Astrocyte (in vitro differentiated cells and primary cell): ENCODE data around the gene DRC1. TPM values are rescaled to one million over a fixed set of nuclear protein-coding genes. Genes with fewer than 3 reads are reported as not detected.

Experiments used
- DNase-seq: peaks from one replicate; pipeline ENCODE4 v3.0.0-alpha.2; 2010; ENCODE audit warnings: low read depth
- FAIRE-seq: peaks from 2 replicates; lab custom pipeline; 2011; peaks lifted over from hg19 to GRCh38; lab: Jason Lieb, UNC
- H2AFZ ChIP-seq: 2 replicates; pipeline ENCODE4 v1.6.0; 2012; ENCODE audit warnings: low read depth, low read length, inconsistent platforms
- H3K27ac ChIP-seq: 2 replicates; pipeline ENCODE4 v1.5.1; 2011; ENCODE audit warnings: low read depth, low read length, inconsistent platforms
- H3K27me3 ChIP-seq: 2 replicates; pipeline ENCODE4 v1.6.0; 2011; ENCODE audit warnings: low read length, inconsistent platforms; ENCODE audit not compliant: insufficient read depth
- H3K36me3 ChIP-seq: 2 replicates; pipeline ENCODE4 v1.5.1; 2011; ENCODE audit warnings: low read length, inconsistent platforms; ENCODE audit not compliant: insufficient read depth
- H3K4me1 ChIP-seq: 2 replicates; pipeline ENCODE4 v1.5.1; 2011; ENCODE audit warnings: low read length, inconsistent platforms; ENCODE audit not compliant: insufficient read depth
- H3K4me2 ChIP-seq: 2 replicates; pipeline ENCODE4 v1.6.0; 2012; ENCODE audit warnings: low read length, inconsistent platforms
- H3K4me3 ChIP-seq: 2 replicates; pipeline ENCODE4 v1.5.1; 2011; ENCODE audit warnings: low read depth, mild to moderate bottlenecking, low read length, inconsistent platforms; ENCODE audit not compliant: insufficient read depth
- H3K79me2 ChIP-seq: 2 replicates; pipeline ENCODE4 v1.6.0; 2012; ENCODE audit warnings: mild to moderate bottlenecking, low read length, inconsistent platforms; ENCODE audit not compliant: insufficient read depth
- H3K9ac ChIP-seq: 2 replicates; pipeline ENCODE4 v1.6.0; 2012; ENCODE audit warnings: mild to moderate bottlenecking, low read length, inconsistent platforms
- H3K9me3 ChIP-seq: 2 replicates; pipeline ENCODE4 v1.5.1; 2012; ENCODE audit warnings: low read depth, mild to moderate bottlenecking, low read length, inconsistent platforms; ENCODE audit not compliant: insufficient read depth
- H4K20me1 ChIP-seq: 2 replicates; pipeline ENCODE4 v1.6.0; 2012; ENCODE audit warnings: low read length, inconsistent platforms; ENCODE audit not compliant: insufficient read depth
- H3K27ac Mint-ChIP-seq: one replicate; pipeline ENCODE4 v1.8.0; 2021; ENCODE audit warnings: mild to moderate bottlenecking, mixed read lengths; ENCODE audit not compliant: unreplicated experiment
- H3K27me3 Mint-ChIP-seq: one replicate; pipeline ENCODE4 v1.8.0; 2021; ENCODE audit warnings: low read depth, mixed read lengths; ENCODE audit not compliant: unreplicated experiment
- H3K36me3 Mint-ChIP-seq: one replicate; pipeline ENCODE4 v1.8.0; 2021; ENCODE audit warnings: low read depth, mixed read lengths; ENCODE audit not compliant: unreplicated experiment
- H3K4me1 Mint-ChIP-seq: one replicate; pipeline ENCODE4 v1.8.0; 2021; ENCODE audit warnings: low read depth, mixed read lengths; ENCODE audit not compliant: unreplicated experiment
- H3K4me3 Mint-ChIP-seq: one replicate; pipeline ENCODE4 v1.8.0; 2021; ENCODE audit warnings: mild to moderate bottlenecking, moderate library complexity, mixed read lengths; ENCODE audit not compliant: unreplicated experiment
- H3K9me3 Mint-ChIP-seq: one replicate; pipeline ENCODE4 v1.8.0; 2021; ENCODE audit warnings: mild to moderate bottlenecking, mixed read lengths; ENCODE audit not compliant: unreplicated experiment
- CTCF ChIP-seq: IDR thresholded peaks from 2 replicates; pipeline ENCODE4 v1.5.1; 2011; ENCODE audit warnings: low read depth, mild to moderate bottlenecking, inconsistent platforms, low read length, moderate library complexity; ENCODE audit not compliant: insufficient read depth
- EZH2 ChIP-seq: IDR thresholded peaks from 2 replicates; pipeline ENCODE4 v1.6.1; 2012; ENCODE audit warnings: mild to moderate bottlenecking, low read length, inconsistent platforms; ENCODE audit not compliant: insufficient read depth
- total RNA-seq: library from RNA; stranded (reverse); gene quantifications from 2 replicates; pipeline ENCODE4 v1.2.1, GENCODE V29; 2021

Gene DRC1
- total RNA-seq, 1 donor from 2014 or later, result 0.27 TPM

- FAIRE-seq (no peak), DNase-seq (no peak)
- no peak overlapping the region for H3K4me3 ChIP-seq
- H2AFZ ChIP-seq, result no peak overlapping the region
- H3K4me1 ChIP-seq, result peaks cover 4% of the 10 kb centered on the region
- H3K27me3 Mint-ChIP-seq, result peaks cover 19% of the 10 kb centered on the region
- TF ChIP-seq CTCF (no peak), EZH2 (no peak)
- no peaks in the 10 kb centered on the region for H4K20me1 ChIP-seq
- peaks cover 17% of the 10 kb centered on the region for H3K4me1 Mint-ChIP-seq
- no peaks in the 10 kb centered on the region for H3K27me3 ChIP-seq
- H3K27ac Mint-ChIP-seq, result peak overlapping the region; percentile 71
- no peaks in the 10 kb centered on the region for H3K9me3 ChIP-seq
- H3K36me3 ChIP-seq, result no peaks in the 10 kb centered on the region
- no peak overlapping the region for H3K4me3 Mint-ChIP-seq
- H3K27ac ChIP-seq, result no peak overlapping the region
- no peak overlapping the region for H3K9ac ChIP-seq
- no peaks in the 10 kb centered on the region for H3K79me2 ChIP-seq
- H3K9me3 Mint-ChIP-seq, result no peaks in the 10 kb centered on the region
- H3K4me2 ChIP-seq, result no peak overlapping the region
- H3K36me3 Mint-ChIP-seq, result no peaks in the 10 kb centered on the region
These were observed 58.4 kb downstream of the DRC1 start for GRCh38 chr2:26459991-26460612.

- Histone ChIP-seq H4K20me1 (no peaks in the 10 kb centered on the region), H3K4me2 (no peak overlapping the region), H3K9me3 (no peaks in the 10 kb centered on the region), H3K4me3 (no peak overlapping the region), H3K36me3 (no peaks in the 10 kb centered on the region), H3K79me2 (no peaks in the 10 kb centered on the region), H3K4me1 (peaks cover 4% of the 10 kb centered on the region), H3K27me3 (no peaks in the 10 kb centered on the region), H2AFZ (no peak overlapping the region), H3K27ac (no peak overlapping the region), H3K9ac (no peak overlapping the region)
- no peak for FAIRE-seq
- TF ChIP-seq CTCF (no peak), EZH2 (no peak)
- no peaks in the 10 kb centered on the region for H3K9me3 Mint-ChIP-seq
- DNase-seq, result no peak
- H3K27ac Mint-ChIP-seq, result no peak overlapping the region
- H3K4me3 Mint-ChIP-seq, result no peak overlapping the region
- H3K27me3 Mint-ChIP-seq, result peaks cover 20% of the 10 kb centered on the region
- no peaks in the 10 kb centered on the region for H3K36me3 Mint-ChIP-seq
- H3K4me1 Mint-ChIP-seq, result peaks cover 17% of the 10 kb centered on the region
These were observed 58.9 kb downstream of the DRC1 start for GRCh38 chr2:26460613-26461031.

- Histone ChIP-seq H3K4me1 (peaks cover 4% of the 10 kb centered on the region), H3K27me3 (no peaks in the 10 kb centered on the region), H3K9ac (no peak overlapping the region), H3K79me2 (no peaks in the 10 kb centered on the region), H3K4me2 (no peak overlapping the region), H3K27ac (no peak overlapping the region), H3K36me3 (no peaks in the 10 kb centered on the region), H4K20me1 (no peaks in the 10 kb centered on the region), H3K9me3 (no peaks in the 10 kb centered on the region), H2AFZ (no peak overlapping the region), H3K4me3 (no peak overlapping the region)
- no peak overlapping the region for H3K4me3 Mint-ChIP-seq
- H3K27me3 Mint-ChIP-seq, result peaks cover 16% of the 10 kb centered on the region
- TF ChIP-seq EZH2, result no peak
- TF ChIP-seq CTCF, result no peak
- no peak overlapping the region for H3K27ac Mint-ChIP-seq
- peaks cover 14% of the 10 kb centered on the region for H3K4me1 Mint-ChIP-seq
- H3K9me3 Mint-ChIP-seq, result no peaks in the 10 kb centered on the region
- FAIRE-seq (no peak), DNase-seq (no peak)
- H3K36me3 Mint-ChIP-seq, result no peaks in the 10 kb centered on the region
These were observed 59.9 kb downstream of the DRC1 start for GRCh38 chr2:26461601-26462023.
